Measurements from ENCODE around the gene COL15A1.
"Not testable (repeated sequence)": the region's sequence is repeated elsewhere in the genome, so short reads cannot be mapped to it uniquely, and the experiment has no call there.

Gene COL15A1

GRCh38 chr9:98943682-98944056 lies at the start of gene COL15A1:
TSS of gene COL15A1 (plus strand) at chr9:98943907. CDS start at chr9:98944062, 155 bp downstream.
- DNase-seq, result no peak

DNA sequence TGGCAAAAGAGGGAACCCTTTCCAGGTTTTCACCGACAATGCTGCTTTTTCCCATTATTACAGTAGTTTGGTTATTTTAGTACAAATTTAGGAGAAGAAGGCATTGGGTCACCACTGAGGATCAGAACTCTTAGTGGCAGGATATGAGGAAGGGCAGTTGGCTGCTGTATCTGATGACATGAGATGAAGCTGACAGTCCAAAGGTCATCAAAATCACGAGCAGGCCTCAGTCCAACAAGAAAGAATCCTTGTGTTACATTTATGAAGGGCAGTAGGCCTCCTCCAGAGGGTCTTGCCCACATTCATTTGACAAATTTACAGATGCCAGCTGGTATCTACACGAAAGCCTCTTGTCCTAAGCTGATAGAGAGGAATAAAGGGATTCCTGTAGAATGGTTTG lies 49.5 kb upstream of the COL15A1 start:
- no peak for DNase-seq

DNA sequence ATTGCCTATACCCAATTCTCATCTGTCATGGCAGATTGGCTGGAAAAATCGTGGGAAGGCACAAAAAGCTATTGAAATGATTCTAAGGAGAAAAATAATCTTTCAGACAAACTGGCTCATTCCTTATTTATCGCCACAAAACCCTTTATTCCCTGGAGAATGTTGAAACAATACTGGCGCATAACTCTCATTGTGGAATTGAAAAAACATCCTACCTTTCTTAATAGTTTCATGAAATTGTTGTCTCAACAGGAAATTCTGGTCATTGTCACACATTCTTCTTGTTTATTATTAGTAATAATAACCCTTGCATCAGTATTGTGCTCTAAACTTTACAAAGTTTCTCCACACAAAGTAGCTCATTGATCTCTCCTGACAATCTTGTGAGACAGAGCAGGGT lies 48.9 kb upstream of the COL15A1 start:
- no peak for DNase-seq

- no peak for DNase-seq
Measured at GRCh38 chr9:98896632-98897031, 47.1 kb upstream of the COL15A1 start.

- no peak for DNase-seq
Measured at GRCh38 chr9:98897745-98898144, 46.0 kb upstream of the COL15A1 start.

DNA sequence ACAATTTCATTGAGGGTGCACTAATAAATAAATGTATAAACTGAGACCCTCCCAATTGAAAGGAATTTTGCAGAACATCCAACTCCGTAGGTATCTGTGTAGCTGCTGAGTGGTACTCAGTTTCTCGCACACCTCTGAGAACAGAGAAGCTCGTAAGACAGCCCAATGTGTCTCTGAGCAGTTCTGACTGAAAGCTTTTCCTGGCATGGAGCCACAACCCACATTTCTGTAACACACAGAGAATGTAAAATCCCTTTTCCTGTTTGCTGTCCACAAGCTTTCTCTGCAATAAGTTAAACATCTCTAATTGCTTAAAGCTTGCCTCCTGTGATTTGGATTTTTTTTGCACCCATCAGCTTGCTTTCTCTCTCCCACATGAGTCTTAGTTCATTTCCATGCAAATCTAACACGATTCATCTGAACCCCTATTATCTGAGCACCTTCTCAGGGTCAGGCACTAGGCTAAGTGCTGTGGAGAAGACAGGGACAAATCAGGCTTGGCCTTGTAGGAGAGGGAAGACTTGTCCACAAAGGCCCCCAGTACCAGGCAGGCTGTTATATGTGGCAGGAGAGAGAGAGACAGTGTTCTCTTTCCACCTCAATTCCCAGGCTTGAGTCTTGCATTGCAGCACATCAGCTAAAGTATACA lies 44.2 kb upstream of the COL15A1 start:
- DNase-seq, result peak in 1 of 2 experiments; percentile 3

DNA sequence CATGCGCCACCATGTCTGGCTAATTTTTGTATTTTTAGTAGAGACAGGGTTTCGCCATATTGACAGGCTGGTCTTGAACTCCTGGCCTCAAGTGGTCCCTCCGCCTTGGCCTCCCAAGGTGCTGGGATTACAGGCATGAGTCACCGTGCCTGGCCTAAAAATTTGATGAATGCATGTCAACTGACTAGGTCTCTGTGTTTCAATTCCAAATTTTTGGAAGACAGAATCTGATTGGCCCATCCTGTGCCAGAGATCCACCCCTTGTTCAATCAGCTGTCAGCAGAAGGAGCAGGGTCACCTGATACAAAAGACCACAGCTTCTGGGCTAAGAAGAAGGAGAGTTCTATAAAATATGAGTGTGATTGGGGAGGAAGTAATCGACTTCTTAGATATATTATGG lies 43.5 kb upstream of the COL15A1 start:
- DNase-seq, result no peak

DNA sequence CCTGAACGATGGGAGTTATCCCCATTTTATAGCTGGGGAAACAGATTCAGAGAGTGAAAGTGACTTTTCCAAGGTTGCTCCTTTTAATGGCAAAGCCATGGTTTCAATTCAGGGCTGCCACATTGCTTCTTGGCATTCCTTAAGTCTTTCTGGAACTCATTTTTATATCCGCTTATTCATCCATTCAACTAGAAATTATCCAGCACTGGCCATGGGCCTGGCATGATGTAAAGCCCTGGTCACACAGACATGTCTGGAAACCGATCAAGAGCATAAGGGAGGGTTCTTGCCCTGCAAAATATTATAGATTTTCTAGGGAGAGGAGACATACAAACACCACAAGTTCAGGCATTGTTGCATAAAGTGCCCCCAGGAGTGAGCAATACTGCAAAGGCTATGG lies 43.0 kb upstream of the COL15A1 start:
- DNase-seq, result no peak

GRCh38 chr9:98901843-98902242 lies 41.9 kb upstream of the COL15A1 start:
- DNase-seq, result not testable (repeated sequence)

DNA sequence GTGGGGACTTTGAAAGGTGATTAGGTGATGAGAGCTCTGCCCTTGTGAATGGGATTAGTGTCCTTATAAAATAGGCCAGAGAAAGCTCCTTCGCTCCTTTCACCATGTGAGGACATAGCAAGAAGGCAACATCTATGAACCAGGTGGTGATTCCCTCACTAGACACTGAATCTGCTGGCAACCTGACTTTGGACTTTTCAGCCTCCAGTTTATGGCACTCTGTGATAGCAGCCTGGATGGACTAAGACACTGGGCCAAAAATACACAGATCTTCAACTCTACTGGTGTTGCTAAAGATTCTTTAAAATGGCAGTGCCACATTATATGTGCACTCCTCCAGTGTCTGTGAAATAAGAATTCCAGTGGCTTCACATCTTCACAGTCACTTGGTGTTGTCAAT lies 41.2 kb upstream of the COL15A1 start:
- no peak for DNase-seq

DNA sequence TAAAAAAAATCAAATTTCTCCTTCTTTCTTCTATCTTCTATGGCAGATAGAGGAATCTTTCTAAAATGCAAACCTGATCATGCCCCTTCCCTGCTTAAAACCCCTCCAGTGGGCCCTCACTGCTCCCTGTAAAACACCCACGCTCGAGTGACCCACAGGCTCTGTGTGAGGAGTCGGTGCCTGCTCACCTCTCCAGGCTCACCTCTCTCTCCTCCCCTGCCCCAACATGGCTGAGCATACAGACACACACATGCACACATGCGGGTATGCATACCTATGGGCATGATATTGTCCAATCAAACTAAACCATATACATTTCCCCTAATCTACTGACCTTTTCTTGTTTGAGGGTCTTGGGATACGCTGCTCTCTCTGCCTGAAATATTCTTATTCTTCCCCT lies 40.8 kb upstream of the COL15A1 start:
- no peak for DNase-seq

- no peak for DNase-seq
Measured at GRCh38 chr9:98903961-98904411, 39.7 kb upstream of the COL15A1 start.

DNA sequence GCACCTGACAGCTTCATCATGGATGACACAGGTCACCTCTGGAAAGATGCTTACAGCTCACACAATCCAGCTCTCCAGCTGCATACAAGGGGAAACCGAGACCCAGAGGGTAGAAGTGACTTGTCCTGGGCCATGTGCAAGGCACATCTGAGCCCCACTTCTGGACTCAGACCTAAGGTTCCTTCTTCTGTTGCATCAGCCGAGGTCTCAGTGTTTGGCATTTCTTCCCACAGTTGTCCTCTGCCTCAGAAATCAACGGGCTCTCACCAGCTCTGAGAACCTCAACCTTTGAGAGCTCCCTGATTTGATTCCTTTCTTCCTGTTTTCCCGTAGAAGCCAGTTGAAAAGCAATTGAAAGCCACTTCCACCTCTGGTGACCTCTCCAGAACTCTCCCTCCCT lies 38.7 kb upstream of the COL15A1 start:
- DNase-seq, result no peak

- DNase-seq, result no peak
Measured at GRCh38 chr9:98906273-98907040, 37.2 kb upstream of the COL15A1 start.

- DNase-seq, result no peak
Measured at GRCh38 chr9:98907055-98907454, 36.7 kb upstream of the COL15A1 start.

DNA sequence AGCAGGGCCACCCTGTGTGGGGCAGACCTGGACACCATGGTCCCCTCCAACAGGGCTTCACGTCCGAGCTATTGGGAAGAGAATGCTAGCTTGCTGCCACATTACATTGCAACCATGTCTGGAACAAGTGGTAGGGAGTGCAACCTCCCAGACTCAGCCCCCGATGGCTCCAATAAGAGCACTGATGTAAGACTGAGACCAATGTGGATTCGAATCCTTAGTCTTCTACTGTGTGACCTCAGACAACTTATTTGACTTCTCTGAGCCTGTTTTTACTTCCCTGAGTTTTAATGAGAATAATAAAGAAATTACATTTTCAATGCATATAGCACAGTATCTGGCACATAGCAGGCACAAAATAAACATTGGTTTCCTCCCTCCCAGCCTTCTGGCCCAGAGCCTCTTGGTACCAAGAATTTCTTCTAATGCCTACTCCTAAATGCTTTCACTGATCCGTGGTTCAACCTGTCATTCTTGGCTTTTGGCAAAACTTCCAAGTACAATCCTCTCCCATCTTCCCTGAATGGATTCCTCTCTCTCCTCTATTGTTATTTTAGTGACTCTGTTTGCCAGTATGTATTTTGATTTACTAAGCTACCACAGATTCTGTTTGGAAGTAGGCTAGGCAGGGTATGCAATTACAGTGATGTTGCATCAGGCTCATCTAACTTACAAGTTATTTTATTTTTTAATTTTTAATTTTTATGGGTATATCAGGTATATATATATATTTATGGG lies 34.6 kb upstream of the COL15A1 start:
- no peak for DNase-seq

DNA sequence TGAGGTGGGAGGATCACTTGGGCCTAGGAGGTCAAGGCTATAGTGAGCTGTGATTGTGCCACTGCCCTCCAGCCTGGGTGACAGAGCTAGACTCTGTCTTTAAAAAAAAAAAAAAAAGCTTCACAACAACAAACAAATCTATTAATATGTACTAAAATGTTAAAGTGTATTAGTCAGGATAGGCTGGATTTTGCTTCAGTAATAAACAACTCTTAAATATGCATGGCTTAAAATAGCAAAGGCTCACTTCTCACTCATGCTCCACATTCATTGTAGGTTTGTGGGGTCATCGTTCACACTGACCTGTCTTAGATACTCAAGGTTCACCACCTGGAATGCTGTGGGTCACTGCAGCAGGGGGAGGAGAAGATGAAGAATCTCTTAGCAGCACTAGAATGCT lies 33.8 kb upstream of the COL15A1 start:
- no peak for DNase-seq

GRCh38 chr9:98911042-98911441 lies 32.7 kb upstream of the COL15A1 start:
- DNase-seq, result no peak

DNA sequence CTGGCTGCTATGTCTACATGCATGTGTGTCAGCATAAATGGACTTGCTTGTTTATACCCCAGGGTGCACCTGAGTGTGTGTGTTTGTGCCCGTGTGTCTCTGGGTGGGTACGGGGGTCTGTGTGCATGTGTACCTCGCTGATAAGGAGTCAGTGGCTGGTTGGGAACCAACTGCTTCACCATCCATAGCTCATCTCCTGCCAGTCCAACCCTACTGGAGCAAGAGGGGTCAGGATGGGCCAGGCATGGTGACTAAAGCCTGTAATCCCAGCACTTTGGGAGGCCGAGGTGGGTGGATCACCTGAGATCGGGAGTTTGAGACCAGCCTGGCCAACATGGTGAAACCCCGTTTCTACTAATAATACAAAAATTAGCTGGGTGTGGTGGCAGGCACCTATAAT lies 32.0 kb upstream of the COL15A1 start:
- not testable (repeated sequence) for DNase-seq

- DNase-seq, result no peak
Measured at GRCh38 chr9:98912450-98912849, 31.3 kb upstream of the COL15A1 start.

DNA sequence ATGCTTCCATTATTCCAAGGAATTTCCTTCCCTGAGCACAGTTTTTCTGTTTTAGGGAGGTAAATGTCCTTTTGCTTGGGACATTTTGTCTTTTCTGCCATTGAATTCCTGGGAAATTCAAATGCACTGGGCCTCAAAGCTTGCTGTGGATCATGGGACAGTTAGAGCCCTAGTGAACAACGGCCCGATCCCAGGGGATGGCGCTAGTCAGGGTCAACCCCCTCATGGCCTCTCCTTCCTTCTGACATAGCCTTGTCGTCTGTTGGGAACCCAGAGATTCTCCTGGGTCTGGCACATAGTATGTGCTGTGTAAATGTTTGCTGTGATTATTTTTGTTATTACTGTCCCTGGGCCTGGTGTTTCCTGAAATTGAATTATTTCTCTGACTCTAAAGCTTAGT lies 30.7 kb upstream of the COL15A1 start:
- no peak for DNase-seq

DNA sequence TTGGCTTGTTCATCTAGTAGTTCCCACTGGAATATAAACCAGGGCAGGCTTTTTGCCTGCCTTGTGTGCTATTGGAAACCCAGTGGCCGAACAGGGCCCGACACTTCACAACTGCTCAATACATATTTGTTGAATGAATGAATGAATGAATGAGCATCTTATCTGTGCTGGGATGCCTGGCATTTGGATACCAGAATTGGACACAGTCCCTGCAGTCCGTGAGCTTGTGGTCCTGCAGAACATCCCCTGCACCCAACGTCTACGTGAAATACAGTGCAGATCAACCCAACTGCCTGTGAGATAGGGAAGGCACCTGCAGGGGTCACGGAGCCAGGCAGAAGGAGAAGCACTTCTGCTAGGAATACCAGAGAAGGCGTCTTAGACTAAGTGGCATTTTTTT lies 30.0 kb upstream of the COL15A1 start:
- DNase-seq, result no peak

DNA sequence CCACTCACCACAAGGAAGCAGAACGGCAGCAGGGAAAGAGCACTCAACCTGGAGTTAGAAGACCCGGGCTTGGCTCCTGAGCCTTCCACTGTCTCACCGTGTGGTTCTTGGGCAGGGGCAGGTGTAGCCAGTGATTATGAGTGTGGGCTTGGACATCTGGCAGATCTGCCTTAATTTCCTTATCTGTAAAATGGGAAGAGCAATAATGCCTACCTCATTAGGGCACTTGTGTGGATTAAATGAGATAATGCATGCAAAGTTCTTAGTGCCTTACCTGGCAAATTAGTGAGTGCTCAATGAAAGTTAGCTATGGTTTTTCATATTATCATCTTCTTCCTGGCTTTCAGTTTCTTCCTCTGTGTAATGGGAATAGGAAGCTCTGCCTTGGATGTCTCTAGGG lies 28.1 kb upstream of the COL15A1 start:
- no peak for DNase-seq

- no peak for DNase-seq
Measured at GRCh38 chr9:98916660-98917059, 27.0 kb upstream of the COL15A1 start.
